Activated CD4-positive, CD25-positive, alpha-beta regulatory T cell treated with anti-CD3 and anti-CD28 coated beads, Interleukin-2, amount 50 U/mL, for 24 hours (primary cell): ENCODE results near the gene C17orf75.

ENCODE experiments used
- ATAC-seq, 2 donors: fragments of 150-1000 bp; cut with Tn5 transposase; one replicate each; pipeline ENCODE4 v1.10.0; 2021; ENCODE audit warnings: mild to moderate bottlenecking in 1 of 2, moderate library complexity in 1 of 2

The C17orf75 gene

GRCh38 chr17:32303781-32304288 lies 38.1 kb downstream of the C17orf75 start:
- no peak for ATAC-seq

GRCh38 chr17:32302860-32303649 lies 38.9 kb downstream of the C17orf75 start:
- no peak for ATAC-seq

- no peak for ATAC-seq
Measured at GRCh38 chr17:32302037-32302436, 39.9 kb downstream of the C17orf75 start.

GRCh38 chr17:32299580-32300164 lies 42.3 kb downstream of the C17orf75 start:
- ATAC-seq, result no peak

GRCh38 chr17:32298721-32299579 lies 43.0 kb downstream of the C17orf75 start:
- no peak for ATAC-seq

- ATAC-seq, result no peak
Measured at GRCh38 chr17:32298298-32298697, 43.7 kb downstream of the C17orf75 start.

GRCh38 chr17:32297860-32298259 lies 44.1 kb downstream of the C17orf75 start:
- no peak for ATAC-seq

- no peak for ATAC-seq
Measured at GRCh38 chr17:32297424-32297823, 44.5 kb downstream of the C17orf75 start.

- no peak for ATAC-seq
Measured at GRCh38 chr17:32292094-32292493, 49.9 kb downstream of the C17orf75 start.

- ATAC-seq, result no peak
Measured at GRCh38 chr17:32289471-32290070, 52.4 kb downstream of the C17orf75 start.

- ATAC-seq, result no peak
Measured at GRCh38 chr17:32288615-32289014, 53.4 kb downstream of the C17orf75 start.

- ATAC-seq, result no peak
Measured at GRCh38 chr17:32287804-32288511, 54.0 kb downstream of the C17orf75 start.

- ATAC-seq, result no peak
Measured at GRCh38 chr17:32286518-32286900, 55.5 kb downstream of the C17orf75 start.

- no peak for ATAC-seq
Measured at GRCh38 chr17:32285746-32286517, 56.0 kb downstream of the C17orf75 start.

- no peak for ATAC-seq
Measured at GRCh38 chr17:32285306-32285705, 56.7 kb downstream of the C17orf75 start.

GRCh38 chr17:32283745-32284201 lies 58.2 kb downstream of the C17orf75 start:
- peak in 1 of 2 donors; percentile 13 for ATAC-seq

- no peak for ATAC-seq
Measured at GRCh38 chr17:32281011-32281451, 60.9 kb downstream of the C17orf75 start.

GRCh38 chr17:32279891-32280716 lies 61.9 kb downstream of the C17orf75 start:
- no peak for ATAC-seq

- ATAC-seq, result no peak
Measured at GRCh38 chr17:32278815-32279214, 63.2 kb downstream of the C17orf75 start.
